H9 (cell line): ENCODE results near the gene EDEM1. TPM values are rescaled to one million over a fixed set of nuclear protein-coding genes. Genes with fewer than 3 reads are reported as not detected.

ENCODE experiments used
- DNase-seq: peaks from one replicate; pipeline ENCODE4 v3.0.0-alpha.2; 2017
- H2AFZ ChIP-seq: one replicate; pipeline ENCODE4 v1.6.1; 2013; ENCODE audit warnings: mild to moderate bottlenecking, low read length, control low read depth, moderate library complexity
- H2AK5ac ChIP-seq: 2 replicates; pipeline ENCODE4 v1.6.1; 2013; ENCODE audit warnings: low read length, control low read depth, mixed read lengths; ENCODE audit not compliant: insufficient read length
- H2BK120ac ChIP-seq: one replicate; pipeline ENCODE4 v1.6.1; 2013; ENCODE audit warnings: low read depth, mild to moderate bottlenecking, low read length, control low read depth, inconsistent platforms; ENCODE audit not compliant: poor library complexity, severe bottlenecking
- H2BK12ac ChIP-seq: 2 replicates; pipeline ENCODE4 v1.6.1; 2013; ENCODE audit warnings: low read length, control low read depth, mixed read lengths, low read depth; ENCODE audit not compliant: insufficient read length
- H2BK15ac ChIP-seq: 2 replicates; pipeline ENCODE4 v1.6.1; 2013; ENCODE audit warnings: low read depth, low read length, control low read depth
- H2BK20ac ChIP-seq: one replicate; pipeline ENCODE4 v1.6.1; 2013; ENCODE audit warnings: low read depth, mild to moderate bottlenecking, low read length, control low read depth, inconsistent platforms; ENCODE audit not compliant: poor library complexity, severe bottlenecking
- H2BK5ac ChIP-seq: 2 replicates; pipeline ENCODE4 v1.6.1; 2013; ENCODE audit warnings: low read length, control low read depth, mixed read lengths; ENCODE audit not compliant: insufficient read length
- H3K14ac ChIP-seq: 2 replicates; pipeline ENCODE4 v1.6.1; 2013; ENCODE audit warnings: low read length, control low read depth; ENCODE audit not compliant: insufficient read depth
- H3K18ac ChIP-seq: 2 replicates; pipeline ENCODE4 v1.6.1; 2013; ENCODE audit warnings: low read depth, mild to moderate bottlenecking, mixed read lengths, low read length, control low read depth; ENCODE audit not compliant: insufficient read length
- H3K23ac ChIP-seq: 2 replicates; pipeline ENCODE4 v1.6.1; 2013; ENCODE audit warnings: low read length, control low read depth, mixed read lengths, low read depth; ENCODE audit not compliant: insufficient read length
- H3K23me2 ChIP-seq: 2 replicates; pipeline ENCODE4 v1.6.1; 2013; ENCODE audit warnings: low read depth, mild to moderate bottlenecking, mixed read lengths, low read length, control low read depth; ENCODE audit not compliant: insufficient read length, poor library complexity, severe bottlenecking
- H3K27ac ChIP-seq: 2 replicates; pipeline ENCODE4 v1.5.1; 2013; ENCODE audit warnings: low read length, control low read depth, mixed read lengths, low read depth; ENCODE audit not compliant: insufficient read length
- H3K27me3 ChIP-seq: 2 replicates; pipeline ENCODE4 v1.6.1; 2013; ENCODE audit warnings: low read length, control low read depth, inconsistent platforms; ENCODE audit not compliant: insufficient read depth
- H3K4ac ChIP-seq: 2 replicates; pipeline ENCODE4 v1.6.1; 2013; ENCODE audit warnings: low read depth, mild to moderate bottlenecking, control low read depth, inconsistent platforms, low read length, moderate library complexity
- H3K4me1 ChIP-seq: 2 replicates; pipeline ENCODE4 v1.6.1; 2013; ENCODE audit warnings: low read length, control low read depth, inconsistent platforms; ENCODE audit not compliant: insufficient read depth
- H3K4me2 ChIP-seq: 2 replicates; pipeline ENCODE4 v1.6.1; 2013; ENCODE audit warnings: low read length, control low read depth, mixed read lengths; ENCODE audit not compliant: insufficient read length, insufficient read depth
- H3K56ac ChIP-seq: 2 replicates; pipeline ENCODE4 v1.6.1; 2013; ENCODE audit warnings: low read depth, mild to moderate bottlenecking, mixed read lengths, low read length, control low read depth; ENCODE audit not compliant: insufficient read length
- H3K79me1 ChIP-seq: 2 replicates; pipeline ENCODE4 v1.6.1; 2013; ENCODE audit warnings: low read depth, mild to moderate bottlenecking, moderate library complexity, low read length, control low read depth, inconsistent platforms; ENCODE audit not compliant: insufficient read depth, poor library complexity, severe bottlenecking
- H3K79me2 ChIP-seq: 2 replicates; pipeline ENCODE4 v1.6.1; 2013; ENCODE audit warnings: low read length, control low read depth, inconsistent platforms; ENCODE audit not compliant: insufficient read depth
- H3K9ac ChIP-seq: 2 replicates; pipeline ENCODE4 v1.6.1; 2013; ENCODE audit warnings: low read length, control low read depth, mixed read lengths; ENCODE audit not compliant: insufficient read length; ENCODE audit errors: extremely low read depth
- H3K9me3 ChIP-seq: one replicate; pipeline ENCODE4 v1.6.1; 2013; ENCODE audit warnings: low read depth, low read length, inconsistent platforms; ENCODE audit not compliant: control insufficient read depth
- H3T11ph ChIP-seq: one replicate; pipeline ENCODE4 v1.6.1; 2013; ENCODE audit warnings: mild to moderate bottlenecking, low read length, control low read depth, inconsistent platforms
- H4K20me1 ChIP-seq: one replicate; pipeline ENCODE4 v1.6.1; 2013; ENCODE audit not compliant: control insufficient read depth, insufficient read length, insufficient read depth
- H4K5ac ChIP-seq: 2 replicates; pipeline ENCODE4 v1.6.1; 2013; ENCODE audit warnings: low read depth, mild to moderate bottlenecking, mixed read lengths, low read length, control low read depth; ENCODE audit not compliant: insufficient read length
- H4K8ac ChIP-seq: replicated peaks from 2 replicates; pipeline ENCODE4 v1.6.1; 2013; ENCODE audit warnings: low read length, control low read depth, mixed read lengths, low read depth; ENCODE audit not compliant: insufficient read length
- H4K91ac ChIP-seq: 2 replicates; pipeline ENCODE4 v1.6.1; 2013; ENCODE audit warnings: low read depth, mild to moderate bottlenecking, moderate library complexity, mixed read lengths, low read length, control low read depth; ENCODE audit not compliant: insufficient read length
- H3K27ac Mint-ChIP-seq, 3 experiments: 2 replicates in 2 of 3; 3 replicates in 1 of 3; pipeline ENCODE4 v1.8.0; 2020 to 2021; ENCODE audit warnings: mixed read lengths in 3 of 3, mild to moderate bottlenecking in 1 of 3, moderate library complexity in 1 of 3
- H3K27me3 Mint-ChIP-seq: 2 replicates; pipeline ENCODE4 v1.8.0; 2021; ENCODE audit warnings: low read depth, mild to moderate bottlenecking, moderate library complexity, mixed read lengths
- H3K36me3 Mint-ChIP-seq, 3 experiments: 2 replicates in 2 of 3; 3 replicates in 1 of 3; pipeline ENCODE4 v1.8.0; 2020 to 2021; ENCODE audit warnings: low read depth in 3 of 3, mixed read lengths in 3 of 3; ENCODE audit not compliant: insufficient read depth in 1 of 3
- H3K4me1 Mint-ChIP-seq, 2 experiments: 2 replicates each; pipeline ENCODE4 v1.8.0; 2020; ENCODE audit warnings: mixed read lengths in 2 of 2
- H3K4me3 Mint-ChIP-seq, 2 experiments: 2 replicates in 1 of 2; 3 replicates in 1 of 2; pipeline ENCODE4 v1.8.0; 2020 to 2021; ENCODE audit warnings: mild to moderate bottlenecking in 2 of 2, mixed read lengths in 2 of 2, moderate library complexity in 1 of 2
- H3K9me3 Mint-ChIP-seq, 2 experiments: 2 replicates in 1 of 2; 3 replicates in 1 of 2; pipeline ENCODE4 v1.8.0; 2020; ENCODE audit warnings: mild to moderate bottlenecking in 2 of 2, mixed read lengths in 2 of 2, moderate library complexity in 1 of 2
- WGBS: extraction: QIAGEN DNeasy Blood & Tissue Kit; methylation state at CpG from one replicate; pipeline ENCODE4 v1.1.7; 2013; ENCODE audit warnings: missing lambda C conversion rate, low lambda C conversion rate, mixed read lengths; ENCODE audit not compliant: insufficient read length; ENCODE audit errors: extremely low coverage; 5-methylcytosine and 5-hydroxymethylcytosine counted together
- total RNA-seq: library from RNA; stranded (reverse); gene quantifications from 2 replicates; pipeline ENCODE4 v1.2.1, GENCODE V29; 2021
- TF ChIP-seq, protein P1 (sequence below): fragments of 200-600 bp; sonication (generic); conservative IDR thresholded peaks from 3 replicates; pipeline ENCODE4 v1.8.0; 2021; ENCODE audit warnings: antibody characterized with exemption, mild to moderate bottlenecking

The EDEM1 gene
- total RNA-seq, 1 experiment from 2014 or later: 11.7 TPM

DNA sequence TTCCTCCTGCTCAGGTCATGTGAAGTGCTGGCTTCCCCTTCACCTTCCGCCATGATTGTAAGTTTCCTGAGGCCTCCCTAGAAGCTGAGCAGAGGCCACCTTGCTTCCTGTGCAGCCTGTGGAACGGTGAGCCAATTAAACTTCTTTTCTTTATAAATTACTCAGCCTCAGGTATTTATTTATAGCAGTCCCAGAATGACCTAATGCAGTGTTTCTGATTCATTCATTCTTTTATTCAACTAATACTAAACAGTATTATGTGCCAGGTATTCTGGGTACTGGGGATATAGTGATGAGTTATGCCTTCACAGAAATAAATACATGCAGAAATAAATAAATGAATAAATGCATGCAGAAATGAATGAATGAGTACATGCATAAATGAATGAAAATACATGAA is 41.9 kb downstream of the EDEM1 start:
- Histone ChIP-seq H3K27ac (no peak overlapping the region), H3K79me2 (no peaks in the 10 kb centered on the region), H3K56ac (no peak overlapping the region), H3K79me1 (no peaks in the 10 kb centered on the region), H2BK15ac (no peak overlapping the region), H2BK5ac (no peak overlapping the region), H4K20me1 (no peaks in the 10 kb centered on the region), H3K4me2 (no peak overlapping the region), H3K4ac (no peak overlapping the region), H4K8ac (no peak overlapping the region), H3K14ac (no peak overlapping the region), H4K5ac (no peak overlapping the region), H2BK12ac (no peak overlapping the region), H2BK20ac (no peak overlapping the region), H4K91ac (no peak overlapping the region), H2AK5ac (no peak overlapping the region), H3K27me3 (no peaks in the 10 kb centered on the region), H3K4me1 (no peaks in the 10 kb centered on the region; the same call in 1 of the 2 replicates), H3K23me2 (no peaks in the 10 kb centered on the region), H3K23ac (no peak overlapping the region), H3K9ac (no peak overlapping the region), H2BK120ac (no peak overlapping the region), H3K18ac (no peak overlapping the region), H3T11ph (no peak overlapping the region), H2AFZ (no peak overlapping the region), H3K9me3 (no peaks in the 10 kb centered on the region)
- Mint-ChIP-seq H3K27me3 (peaks cover 3% of the 10 kb centered on the region), H3K27ac (no peak overlapping the region), H3K36me3 (no peaks in the 10 kb centered on the region), H3K9me3 (no peaks in the 10 kb centered on the region), H3K4me3 (no peak overlapping the region), H3K4me1 (peaks cover 5 to 8% of the 10 kb centered on the region in 2 experiments)
- no peak for DNase-seq
- no CpG with 5 or more reads among the region's 2 CpGs for WGBS
- TF ChIP-seq, protein P1, sequence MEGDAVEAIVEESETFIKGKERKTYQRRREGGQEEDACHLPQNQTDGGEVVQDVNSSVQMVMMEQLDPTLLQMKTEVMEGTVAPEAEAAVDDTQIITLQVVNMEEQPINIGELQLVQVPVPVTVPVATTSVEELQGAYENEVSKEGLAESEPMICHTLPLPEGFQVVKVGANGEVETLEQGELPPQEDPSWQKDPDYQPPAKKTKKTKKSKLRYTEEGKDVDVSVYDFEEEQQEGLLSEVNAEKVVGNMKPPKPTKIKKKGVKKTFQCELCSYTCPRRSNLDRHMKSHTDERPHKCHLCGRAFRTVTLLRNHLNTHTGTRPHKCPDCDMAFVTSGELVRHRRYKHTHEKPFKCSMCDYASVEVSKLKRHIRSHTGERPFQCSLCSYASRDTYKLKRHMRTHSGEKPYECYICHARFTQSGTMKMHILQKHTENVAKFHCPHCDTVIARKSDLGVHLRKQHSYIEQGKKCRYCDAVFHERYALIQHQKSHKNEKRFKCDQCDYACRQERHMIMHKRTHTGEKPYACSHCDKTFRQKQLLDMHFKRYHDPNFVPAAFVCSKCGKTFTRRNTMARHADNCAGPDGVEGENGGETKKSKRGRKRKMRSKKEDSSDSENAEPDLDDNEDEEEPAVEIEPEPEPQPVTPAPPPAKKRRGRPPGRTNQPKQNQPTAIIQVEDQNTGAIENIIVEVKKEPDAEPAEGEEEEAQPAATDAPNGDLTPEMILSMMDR: no peak
